GM18867 (cell line): ENCODE measurements around the gene FITM1.

Experiments used
- ATAC-seq: cut with Tn5 transposase; IDR thresholded peaks from one replicate; pipeline ENCODE4 v1.9.1; 2021; ENCODE audit warnings: mild to moderate bottlenecking, moderate library complexity; ENCODE audit not compliant: unreplicated experiment

The FITM1 gene

DNA sequence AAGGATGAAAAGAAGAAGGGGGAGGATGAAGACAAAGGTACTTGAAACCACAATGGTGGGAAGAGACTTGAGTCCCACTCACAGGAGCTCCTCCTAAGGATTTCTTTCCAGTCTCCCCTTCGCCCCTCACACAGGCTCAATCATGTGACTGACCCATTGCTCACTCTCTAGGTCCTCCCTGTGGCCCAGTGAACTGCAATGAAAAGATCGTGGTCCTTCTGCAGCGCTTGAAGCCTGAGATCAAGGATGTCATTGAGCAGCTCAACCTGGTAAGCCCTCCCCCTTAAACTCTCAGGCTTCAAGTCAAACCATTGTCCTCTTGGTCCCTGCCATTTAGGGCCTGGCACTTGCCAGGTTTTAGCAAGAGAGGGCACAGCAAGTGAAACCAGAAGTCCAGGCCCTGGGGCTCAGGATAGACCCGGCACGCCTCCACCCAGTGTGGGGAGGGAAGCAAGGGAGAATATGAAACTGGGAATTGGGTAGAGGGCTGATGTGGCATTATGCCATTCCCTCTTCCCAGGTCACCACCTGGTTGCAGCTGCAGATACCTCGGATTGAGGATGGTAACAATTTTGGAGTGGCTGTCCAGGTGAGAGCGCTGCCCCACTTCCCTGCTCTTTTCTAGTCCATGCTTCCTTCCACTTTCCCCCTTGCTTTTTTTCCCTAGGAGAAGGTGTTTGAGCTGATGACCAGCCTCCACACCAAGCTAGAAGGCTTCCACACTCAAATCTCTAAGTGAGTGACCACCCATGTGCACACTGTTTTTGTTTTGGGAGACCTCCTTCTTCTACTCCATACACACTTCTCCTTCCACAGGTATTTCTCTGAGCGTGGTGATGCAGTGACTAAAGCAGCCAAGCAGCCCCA is 7.3 kb downstream of the FITM1 start:
- no peak for ATAC-seq

DNA sequence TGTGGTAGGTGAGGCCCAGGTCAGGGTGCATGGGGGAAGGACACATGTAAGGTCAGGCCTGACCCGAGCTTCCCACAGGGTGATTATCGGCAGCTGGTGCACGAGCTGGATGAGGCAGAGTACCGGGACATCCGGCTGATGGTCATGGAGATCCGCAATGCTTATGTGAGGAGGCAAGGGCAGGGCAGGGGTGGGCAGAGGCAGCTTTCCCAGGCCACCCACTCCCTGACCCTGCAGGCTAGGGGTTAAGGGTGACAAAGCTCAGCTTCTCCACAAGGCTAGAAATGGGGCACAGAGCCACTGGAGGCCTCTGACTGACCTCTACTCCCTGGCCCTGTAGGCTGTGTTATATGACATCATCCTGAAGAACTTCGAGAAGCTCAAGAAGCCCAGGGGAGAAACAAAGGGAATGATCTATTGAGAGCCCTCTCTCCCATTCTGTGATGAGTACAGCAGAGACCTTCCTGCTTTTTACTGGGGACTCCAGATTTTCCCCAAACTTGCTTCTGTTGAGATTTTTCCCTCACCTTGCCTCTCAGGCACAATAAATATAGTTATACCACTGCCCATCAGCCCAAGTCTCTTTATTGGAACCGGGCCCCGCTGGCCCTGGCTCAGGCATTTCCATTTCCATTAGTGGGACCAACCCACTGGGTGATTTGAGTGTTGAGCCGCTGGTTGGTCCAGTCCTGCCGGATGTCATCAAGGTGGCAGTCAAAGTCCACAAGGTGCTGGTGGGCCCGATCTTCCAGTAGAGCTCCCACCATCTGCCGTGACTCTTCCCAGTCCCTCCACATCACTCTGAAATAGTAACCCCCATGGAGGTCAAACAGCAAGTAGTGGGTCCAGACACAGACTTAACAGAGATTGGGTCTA is 8.2 kb downstream of the FITM1 start:
- no peak for ATAC-seq

DNA sequence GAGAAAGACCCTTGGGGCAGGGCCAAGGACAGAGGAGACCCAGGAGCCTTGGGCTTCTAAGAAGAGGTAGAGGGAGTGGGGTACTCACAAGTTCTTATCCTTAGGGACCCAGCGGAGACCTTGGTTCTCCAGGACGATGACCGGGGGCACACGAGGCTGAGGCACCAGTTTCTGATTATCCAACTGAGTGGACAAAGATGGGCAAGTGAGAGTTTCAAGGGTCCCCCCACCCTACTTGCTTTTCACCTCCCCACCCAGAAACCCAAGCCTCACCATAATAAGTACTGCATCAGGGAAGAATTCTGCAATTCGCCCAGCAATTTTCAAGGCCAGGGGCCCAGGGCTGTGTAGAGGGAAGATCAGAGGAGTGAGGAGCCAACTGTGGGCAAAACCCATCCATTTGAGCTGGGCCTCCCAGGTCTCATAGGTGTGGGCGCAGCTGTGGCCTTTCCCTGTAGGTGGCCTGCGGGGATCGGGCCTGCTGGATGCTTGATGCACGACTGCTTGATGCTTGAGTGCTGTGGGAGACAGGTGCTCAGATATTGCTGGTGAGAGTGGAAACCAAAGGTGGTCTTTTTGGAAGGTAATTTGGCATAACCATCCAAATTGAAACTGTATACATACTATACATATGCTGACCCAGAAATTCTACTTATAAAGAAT is 8.9 kb downstream of the FITM1 start:
- no peak for ATAC-seq

DNA sequence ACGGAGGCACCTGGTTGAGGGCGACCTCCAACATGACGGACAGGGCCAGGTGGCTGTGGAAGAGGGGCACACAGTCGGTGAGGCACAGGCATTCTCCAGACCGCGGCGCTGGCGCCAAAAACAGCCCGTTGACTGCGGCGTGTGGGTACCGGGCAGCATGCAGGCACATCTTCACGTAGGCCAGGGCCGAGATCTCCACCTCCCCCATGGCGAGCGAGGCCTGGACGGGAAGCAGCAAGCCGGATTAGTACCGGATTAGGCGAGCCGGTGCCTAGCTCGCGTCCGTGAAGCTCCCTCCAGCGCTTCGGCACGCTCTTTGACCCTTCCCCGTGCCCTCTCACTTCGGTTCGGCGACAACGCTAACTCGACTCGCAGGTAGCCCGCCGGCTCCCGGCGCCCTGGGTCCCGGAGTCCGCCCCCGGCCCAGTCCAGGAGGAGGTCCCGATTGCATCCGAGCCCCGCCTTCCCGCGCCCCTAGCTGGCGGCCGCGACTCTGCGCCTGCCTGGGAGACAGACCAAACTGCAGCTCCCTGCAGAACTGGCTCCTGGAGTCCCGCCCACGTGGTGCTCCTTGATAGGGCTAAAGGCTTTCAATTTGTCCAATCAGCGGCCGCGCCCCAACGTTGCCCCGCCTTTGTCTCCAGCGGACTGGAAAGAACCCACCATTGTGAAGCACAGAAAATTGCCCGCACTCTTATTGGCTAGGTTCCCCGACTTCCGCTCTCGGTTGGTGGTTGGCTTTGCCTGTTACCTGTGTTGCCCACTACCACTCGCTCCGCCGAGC is 10.8 kb downstream of the FITM1 start, which contains the start of gene EMC9:
Gene EMC9, minus strand, starts transcription at position 495 of the 784 bp plus-strand sequence. Its CDS starts 287 bp downstream, at position 208.
- peak; percentile 81 for ATAC-seq

DNA sequence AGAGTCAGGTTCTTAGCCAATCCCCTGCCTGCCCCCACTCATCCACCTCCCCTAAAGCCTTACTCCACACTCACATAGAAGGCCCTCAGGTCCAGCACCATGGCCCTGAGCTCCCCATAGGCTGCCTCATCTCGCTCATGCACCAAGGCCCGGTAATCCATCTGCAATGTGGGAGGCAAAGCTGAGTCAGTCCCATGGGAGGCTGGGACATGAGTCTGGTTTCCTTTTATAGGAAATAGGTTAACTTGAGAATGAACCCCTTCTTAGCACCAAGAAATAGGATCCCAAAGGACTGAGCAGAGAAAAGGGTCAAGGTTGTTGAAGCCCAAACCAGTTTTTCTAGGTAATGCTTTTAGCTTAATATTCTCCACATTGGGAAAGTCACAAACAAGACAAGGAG is 13.1 kb downstream of the FITM1 start:
- no peak for ATAC-seq

DNA sequence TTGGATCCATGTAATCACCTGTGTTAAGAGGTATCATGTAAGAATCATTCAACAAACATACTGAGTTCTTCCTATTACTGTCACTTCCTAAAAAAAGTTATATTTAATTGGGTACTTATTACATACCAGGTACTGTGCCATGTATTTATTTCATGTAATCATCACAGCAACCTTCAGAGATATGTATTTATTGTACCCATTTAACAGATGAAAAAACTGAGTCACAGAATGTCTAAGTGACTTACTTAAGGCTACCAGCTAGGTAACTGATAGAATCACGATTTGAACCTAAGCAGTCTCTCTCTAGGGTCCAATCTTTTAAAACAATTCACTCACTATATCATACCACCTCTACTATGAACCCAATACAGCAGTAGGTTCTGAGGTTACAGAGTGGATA is 14.0 kb downstream of the FITM1 start:
- ATAC-seq = no peak

DNA sequence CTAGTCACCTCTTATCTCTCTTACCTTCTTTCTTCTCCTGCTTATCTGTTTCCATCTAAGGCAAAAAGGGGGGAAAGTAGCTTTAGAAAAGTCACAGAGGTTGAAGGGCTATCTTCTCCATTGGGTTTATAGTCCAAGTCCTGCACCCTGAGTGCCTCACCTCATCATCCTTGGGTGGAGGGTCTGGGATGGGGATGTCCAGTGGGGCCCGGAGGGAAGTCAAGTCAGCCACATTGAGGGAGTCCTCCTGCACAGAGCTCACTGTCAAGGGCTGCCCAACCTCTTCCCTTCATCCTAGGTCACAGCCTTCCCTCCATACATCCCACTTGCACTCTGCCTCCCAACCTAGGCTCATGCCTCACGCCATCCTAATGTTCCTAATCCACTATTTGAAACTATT is 14.8 kb downstream of the FITM1 start:
- ATAC-seq = no peak

DNA sequence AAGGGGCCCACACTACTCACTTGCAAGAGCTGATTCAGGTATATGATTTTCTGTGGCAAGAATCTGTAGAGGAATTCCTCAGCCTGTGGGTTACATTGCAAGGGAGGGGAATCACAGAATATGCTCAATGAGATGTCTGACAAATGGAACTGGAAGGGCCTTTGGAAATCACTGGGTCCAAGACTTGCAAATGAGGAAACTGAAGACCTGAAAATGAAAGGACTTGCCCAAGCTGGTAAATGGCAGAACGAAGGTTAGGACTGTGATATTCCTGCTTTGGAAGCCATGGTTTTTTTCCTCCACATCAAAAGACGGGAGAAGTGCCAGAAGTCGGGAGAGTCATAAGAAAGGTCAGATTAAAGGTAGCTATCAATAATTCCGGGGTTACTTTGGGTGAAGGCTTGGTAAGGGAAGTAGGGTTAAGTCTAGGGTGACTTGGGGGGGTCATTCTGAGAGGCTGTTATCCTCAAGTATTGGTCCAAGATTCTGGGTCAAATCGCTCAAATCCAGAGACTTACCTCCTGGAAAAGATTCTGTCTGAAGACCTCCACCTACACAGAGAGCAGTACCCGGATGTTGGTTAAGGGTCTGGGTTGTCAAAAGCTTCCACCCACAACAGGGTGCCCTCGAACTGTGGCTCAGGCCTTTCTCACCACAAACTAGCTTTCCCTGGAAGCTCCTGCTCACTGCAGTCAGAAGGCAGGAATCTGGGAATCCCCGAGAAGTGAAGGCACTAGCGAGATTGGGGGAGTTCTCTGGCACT is 15.4 kb downstream of the FITM1 start:
- no peak for ATAC-seq

DNA sequence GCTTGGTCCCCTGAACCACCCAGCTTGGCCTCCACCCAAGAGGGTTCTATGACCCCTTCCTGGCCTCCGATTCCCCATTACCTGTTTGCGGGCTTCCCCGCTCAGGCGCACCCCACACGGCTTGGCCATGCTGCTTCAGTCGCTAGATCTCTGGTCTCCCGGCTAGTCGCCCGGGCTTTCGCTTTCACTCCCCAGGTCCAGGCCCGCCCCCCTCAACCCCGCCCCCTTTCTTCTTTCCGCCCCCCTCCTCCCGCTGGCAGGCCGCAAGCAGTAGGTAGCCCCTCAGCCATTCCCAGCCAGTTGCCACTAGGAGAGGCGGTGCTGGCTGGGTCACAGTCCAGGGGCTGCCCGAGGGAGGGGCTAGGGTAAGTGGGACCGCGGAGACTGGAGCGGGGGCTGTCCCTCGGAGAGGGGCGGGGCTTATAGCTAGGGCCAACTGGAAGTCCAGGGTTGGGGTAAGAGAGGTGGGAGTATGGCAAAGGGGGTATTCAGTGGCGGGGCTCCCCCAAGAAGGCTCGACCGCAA is 16.1 kb downstream of the FITM1 start, which contains the start of gene PSME2:
Gene PSME2, minus strand, starts transcription at position 158 of the 525 bp plus-strand sequence. Its CDS starts 29 bp downstream, at position 129.
- peak; percentile 56 for ATAC-seq

DNA sequence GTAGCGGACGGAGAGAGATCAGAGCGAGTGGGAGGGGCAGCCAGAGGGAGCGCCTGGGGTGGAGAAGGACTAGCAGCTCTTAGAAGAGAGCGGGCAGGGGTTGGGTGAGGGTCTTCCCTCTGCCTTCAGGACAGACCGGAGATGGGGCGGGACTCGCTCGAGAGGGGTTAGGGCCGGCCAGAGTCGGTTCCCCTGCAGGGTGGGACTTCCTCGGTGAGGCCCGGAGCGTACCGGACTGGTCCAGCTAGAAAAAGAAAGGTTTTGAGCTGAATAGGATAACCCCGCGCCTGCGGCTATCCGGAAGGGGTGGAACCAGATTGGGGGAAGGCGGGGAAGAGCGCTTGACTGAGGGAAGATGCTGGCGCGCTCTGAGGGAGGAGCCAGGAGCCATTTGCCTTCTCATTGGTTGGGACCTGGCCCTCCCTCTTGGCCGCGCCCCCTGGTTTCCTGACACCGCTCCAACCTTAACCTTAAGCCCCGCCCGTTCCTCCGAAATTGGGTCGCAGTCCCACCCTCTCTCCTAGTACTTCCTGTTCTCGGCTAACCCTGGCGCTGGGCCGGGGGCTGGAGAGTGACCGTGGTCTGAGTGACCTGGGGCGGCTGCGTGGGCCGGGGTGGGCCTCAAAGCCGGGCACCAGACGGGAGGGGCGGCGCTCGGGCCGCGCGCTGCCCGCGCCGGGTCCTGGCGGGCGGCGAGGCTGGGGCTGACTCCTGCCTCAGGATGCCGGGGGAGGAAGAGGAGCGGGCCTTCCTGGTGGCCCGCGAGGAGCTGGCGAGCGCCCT is 16.7 kb downstream of the FITM1 start, which contains the start of gene RNF31:
Gene RNF31, plus strand, starts transcription at position 521 of the 783 bp plus-strand sequence. Its CDS starts 201 bp downstream, at position 722.
- ATAC-seq = peak; percentile 82

DNA sequence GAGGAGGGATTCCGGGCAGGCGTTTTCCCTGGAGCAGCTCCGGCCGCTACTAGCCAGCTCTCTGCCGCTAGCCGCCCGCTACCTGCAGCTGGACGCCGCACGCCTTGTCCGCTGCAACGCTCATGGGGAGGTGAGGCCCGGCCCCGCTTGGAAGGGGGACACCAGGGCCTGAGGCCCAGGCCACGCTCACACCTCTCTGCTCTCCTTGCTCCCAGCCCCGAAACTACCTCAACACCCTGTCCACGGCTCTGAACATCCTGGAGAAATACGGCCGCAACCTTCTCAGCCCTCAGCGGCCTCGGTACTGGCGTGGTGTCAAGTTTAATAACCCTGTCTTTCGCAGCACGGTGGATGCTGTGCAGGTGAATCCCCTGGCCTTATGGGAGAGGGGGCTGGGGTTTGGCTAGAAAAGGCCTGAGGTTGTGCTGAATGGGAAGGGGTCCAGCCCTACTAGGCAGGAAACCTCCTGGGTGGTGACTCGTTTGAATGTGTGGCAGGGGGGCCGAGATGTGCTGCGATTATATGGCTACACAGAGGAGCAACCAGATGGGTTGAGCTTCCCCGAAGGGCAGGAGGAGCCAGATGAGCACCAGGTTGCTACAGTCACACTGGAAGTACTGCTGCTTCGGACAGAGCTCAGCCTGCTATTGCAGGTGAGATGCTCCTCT is 17.4 kb downstream of the FITM1 start:
- no peak for ATAC-seq

DNA sequence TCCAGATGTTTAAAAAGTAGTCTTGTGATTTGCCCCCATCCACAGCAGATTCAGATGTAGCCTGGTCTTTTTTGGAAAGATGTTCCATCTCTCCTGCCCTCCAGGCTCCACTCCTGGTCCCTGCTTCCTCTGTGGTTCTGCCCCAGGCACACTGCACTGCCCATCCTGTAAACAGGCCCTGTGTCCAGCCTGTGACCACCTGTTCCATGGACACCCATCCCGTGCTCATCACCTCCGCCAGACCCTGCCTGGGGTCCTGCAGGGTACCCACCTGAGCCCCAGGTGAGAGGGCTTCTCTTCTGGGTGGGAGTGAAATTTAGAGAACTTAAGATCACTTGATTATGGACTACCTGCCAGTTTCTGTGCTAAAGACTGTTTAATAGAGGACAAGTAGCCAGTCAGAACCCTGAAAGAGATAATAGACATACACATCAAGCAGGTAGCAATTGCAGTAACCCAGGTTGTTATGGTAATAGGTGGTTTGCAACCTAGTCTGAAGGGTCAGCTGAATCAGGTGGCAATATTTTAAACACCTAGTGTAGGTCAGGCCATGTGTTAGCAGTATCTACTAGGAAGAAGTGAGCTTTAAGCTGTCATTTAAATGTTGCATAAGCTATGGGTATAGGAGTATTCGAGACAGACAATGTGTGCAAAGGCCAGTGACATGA is 19.0 kb downstream of the FITM1 start:
- no peak for ATAC-seq

DNA sequence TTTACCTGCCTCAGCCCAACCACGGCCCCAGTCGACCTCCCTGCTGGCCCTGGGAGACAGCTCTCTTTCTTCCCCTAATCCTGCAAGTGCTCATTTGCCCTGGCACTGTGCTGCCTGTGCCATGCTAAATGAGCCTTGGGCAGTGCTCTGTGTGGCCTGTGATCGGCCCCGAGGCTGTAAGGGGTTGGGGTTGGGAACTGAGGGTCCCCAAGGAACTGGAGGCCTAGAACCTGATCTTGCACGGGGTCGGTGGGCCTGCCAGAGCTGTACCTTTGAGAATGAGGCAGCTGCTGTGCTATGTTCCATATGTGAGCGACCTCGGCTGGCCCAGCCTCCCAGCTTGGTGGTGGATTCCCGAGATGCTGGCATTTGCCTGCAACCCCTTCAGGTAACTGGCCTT is 19.6 kb downstream of the FITM1 start:
- ATAC-seq = no peak

DNA sequence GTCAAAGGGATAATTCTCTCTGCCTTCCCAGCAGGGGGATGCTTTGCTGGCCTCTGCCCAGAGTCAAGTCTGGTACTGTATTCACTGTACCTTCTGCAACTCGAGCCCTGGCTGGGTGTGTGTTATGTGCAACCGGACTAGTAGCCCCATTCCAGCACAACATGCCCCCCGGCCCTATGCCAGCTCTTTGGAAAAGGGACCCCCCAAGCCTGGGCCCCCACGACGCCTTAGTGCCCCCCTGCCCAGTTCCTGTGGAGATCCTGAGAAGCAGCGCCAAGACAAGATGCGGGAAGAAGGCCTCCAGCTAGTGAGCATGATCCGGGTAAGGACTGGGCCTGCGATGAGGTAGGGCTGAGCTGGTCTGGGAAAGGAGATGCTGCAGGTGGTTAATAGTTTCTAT is 20.1 kb downstream of the FITM1 start:
- no peak for ATAC-seq

DNA sequence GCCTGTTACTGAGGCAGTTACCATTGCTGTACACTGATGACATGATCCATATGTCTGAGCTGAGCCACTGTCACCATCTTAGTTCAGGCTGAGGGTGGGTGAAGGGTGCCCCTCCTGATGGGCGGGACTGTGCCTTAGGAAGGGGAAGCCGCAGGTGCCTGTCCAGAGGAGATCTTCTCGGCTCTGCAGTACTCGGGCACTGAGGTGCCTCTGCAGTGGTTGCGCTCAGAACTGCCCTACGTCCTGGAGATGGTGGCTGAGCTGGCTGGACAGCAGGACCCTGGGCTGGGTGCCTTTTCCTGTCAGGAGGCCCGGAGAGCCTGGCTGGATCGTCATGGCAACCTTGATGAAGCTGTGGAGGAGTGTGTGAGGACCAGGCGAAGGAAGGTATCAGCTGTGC is 20.5 kb downstream of the FITM1 start:
- ATAC-seq = no peak

DNA sequence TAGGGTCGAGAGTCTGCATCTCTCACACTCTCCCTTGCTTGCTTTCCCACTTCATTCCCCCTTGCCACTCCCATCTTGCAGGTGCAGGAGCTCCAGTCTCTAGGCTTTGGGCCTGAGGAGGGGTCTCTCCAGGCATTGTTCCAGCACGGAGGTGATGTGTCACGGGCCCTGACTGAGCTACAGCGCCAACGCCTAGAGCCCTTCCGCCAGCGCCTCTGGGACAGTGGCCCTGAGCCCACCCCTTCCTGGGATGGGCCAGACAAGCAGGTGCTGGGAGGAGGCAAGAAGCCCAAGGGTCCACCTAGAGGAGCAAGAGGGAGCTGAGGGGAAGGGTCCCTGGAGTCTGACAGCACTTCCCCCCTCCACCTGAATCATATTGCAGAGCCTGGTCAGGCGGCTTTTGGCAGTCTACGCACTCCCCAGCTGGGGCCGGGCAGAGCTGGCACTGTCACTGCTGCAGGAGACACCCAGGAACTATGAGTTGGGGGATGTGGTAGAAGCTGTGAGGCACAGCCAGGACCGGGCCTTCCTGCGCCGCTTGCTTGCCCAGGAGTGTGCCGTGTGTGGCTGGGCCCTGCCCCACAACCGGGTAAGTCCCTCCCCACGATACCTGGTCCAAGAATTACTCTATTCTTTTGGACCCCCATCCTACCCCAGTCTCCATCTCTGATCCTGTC is 21.1 kb downstream of the FITM1 start:
- no peak for ATAC-seq

DNA sequence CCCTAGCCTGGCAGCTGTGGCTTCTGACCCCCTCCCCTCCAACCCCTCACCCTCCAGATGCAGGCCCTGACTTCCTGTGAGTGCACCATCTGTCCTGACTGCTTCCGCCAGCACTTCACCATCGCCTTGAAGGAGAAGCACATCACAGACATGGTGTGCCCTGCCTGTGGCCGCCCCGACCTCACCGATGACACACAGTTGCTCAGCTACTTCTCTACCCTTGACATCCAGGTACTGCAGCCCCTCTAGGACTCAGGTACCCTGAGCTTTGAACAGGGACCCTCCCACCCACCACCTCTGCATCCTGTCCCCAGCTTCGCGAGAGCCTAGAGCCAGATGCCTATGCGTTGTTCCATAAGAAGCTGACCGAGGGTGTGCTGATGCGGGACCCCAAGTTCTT is 24.6 kb downstream of the FITM1 start:
- no peak for ATAC-seq
